GM21786 (cell line): Measurements from ENCODE around the gene ACOXL.

Experiments
- ATAC-seq: cut with Tn5 transposase; IDR thresholded peaks from one replicate; pipeline ENCODE4 v1.9.1; 2021; ENCODE audit not compliant: unreplicated experiment

Gene ACOXL

GRCh38 chr2:110904779-110905148 lies 172.4 kb downstream of the ACOXL start:
- ATAC-seq = no peak

- no peak for ATAC-seq
Measured at GRCh38 chr2:110905217-110905616, 172.8 kb downstream of the ACOXL start.

- no peak for ATAC-seq
Measured at GRCh38 chr2:110906613-110907298, 174.4 kb downstream of the ACOXL start.

GRCh38 chr2:110909501-110909900 lies 177.1 kb downstream of the ACOXL start:
- no peak for ATAC-seq

GRCh38 chr2:110910423-110910822 lies 178.1 kb downstream of the ACOXL start:
- no peak for ATAC-seq

GRCh38 chr2:110919738-110920137 lies 187.4 kb downstream of the ACOXL start:
- no peak for ATAC-seq

GRCh38 chr2:110925479-110925878 lies 193.1 kb downstream of the ACOXL start:
- no peak for ATAC-seq

- no peak for ATAC-seq
Measured at GRCh38 chr2:110927526-110927925, 195.2 kb downstream of the ACOXL start.

GRCh38 chr2:110929528-110929927 lies 197.2 kb downstream of the ACOXL start:
- no peak for ATAC-seq

GRCh38 chr2:110931648-110932047 lies 199.3 kb downstream of the ACOXL start:
- no peak for ATAC-seq

- ATAC-seq = no peak
Measured at GRCh38 chr2:110933420-110933819, 201.0 kb downstream of the ACOXL start.

- ATAC-seq = no peak
Measured at GRCh38 chr2:110934948-110935347, 202.6 kb downstream of the ACOXL start.

- ATAC-seq = no peak
Measured at GRCh38 chr2:110940376-110940910, 208.1 kb downstream of the ACOXL start.

GRCh38 chr2:110941226-110941625 lies 208.9 kb downstream of the ACOXL start:
- ATAC-seq = no peak

GRCh38 chr2:110943070-110943634 lies 210.8 kb downstream of the ACOXL start:
- no peak for ATAC-seq

- ATAC-seq = no peak
Measured at GRCh38 chr2:110946902-110947301, 214.5 kb downstream of the ACOXL start.

- no peak for ATAC-seq
Measured at GRCh38 chr2:110948027-110948674, 215.8 kb downstream of the ACOXL start.

GRCh38 chr2:110950281-110950680 lies 217.9 kb downstream of the ACOXL start:
- ATAC-seq = no peak

- no peak for ATAC-seq
Measured at GRCh38 chr2:110955045-110955444, 222.7 kb downstream of the ACOXL start.

GRCh38 chr2:110955556-110955955 lies 223.2 kb downstream of the ACOXL start:
- no peak for ATAC-seq

GRCh38 chr2:110957293-110957692 lies 224.9 kb downstream of the ACOXL start:
- ATAC-seq = no peak
